Urinary bladder (tissue), 4 donors: ENCODE results near the gene DPEP3. TPM values are rescaled to one million over a fixed set of nuclear protein-coding genes. Genes with fewer than 3 reads are reported as not detected.

Experiments used
- DNase-seq: peaks from one replicate; pipeline ENCODE4 v3.0.0-alpha.2; 2015; ENCODE audit errors: extremely low spot score
- H3K27ac ChIP-seq: one replicate; pipeline ENCODE4 v1.5.1; 2013; ENCODE audit warnings: low read depth, mild to moderate bottlenecking, moderate library complexity
- H3K36me3 ChIP-seq: one replicate; pipeline ENCODE4 v1.6.1; 2013; ENCODE audit warnings: mild to moderate bottlenecking, moderate library complexity; ENCODE audit not compliant: insufficient read depth
- H3K4me1 ChIP-seq: one replicate; pipeline ENCODE4 v1.6.1; 2013; ENCODE audit warnings: mild to moderate bottlenecking, moderate library complexity; ENCODE audit not compliant: insufficient read depth
- H3K4me3 ChIP-seq: one replicate; pipeline ENCODE4 v1.5.1; 2013; ENCODE audit warnings: low read depth, low read length
- WGBS: extraction: QIAGEN DNeasy Blood & Tissue Kit; methylation state at CpG from one replicate; pipeline ENCODE4 v1.1.7; 2013; 5-methylcytosine and 5-hydroxymethylcytosine counted together
- polyA plus RNA-seq: library from polyadenylated mRNA; stranded (reverse); fragments of 200-250 nt; gene quantifications from one replicate; pipeline ENCODE4 v1.2.3, GENCODE V29; 2013
- total RNA-seq: library from RNA; depleted of rRNA; stranded (reverse); fragments of >200 nt; gene quantifications from one replicate; pipeline ENCODE4 v1.2.3, GENCODE V29; 2014
- donor health status: healthy with polysubstance abuse.
- donor health status: healthy.

DPEP3 gene
- total and polyA plus RNA-seq, 2 donors = 0.09 TPM; not detected in 1

GRCh38 chr16:67967183-67967957, 12.9 kb downstream of the DPEP3 start:
- no peaks in the 10 kb centered on the region for H3K4me1 ChIP-seq
- 3% methylated on average over 18 of the region's 18 CpGs for WGBS

GRCh38 chr16:67966549-67967182, 13.6 kb downstream of the DPEP3 start:
- no peak overlapping the region for H3K27ac ChIP-seq
- H3K36me3 ChIP-seq = no peaks in the 10 kb centered on the region
- H3K4me3 ChIP-seq = peak overlapping the region; percentile 84
- no peak for DNase-seq
- H3K4me1 ChIP-seq = no peaks in the 10 kb centered on the region
- WGBS = 24% methylated on average over 3 of the region's 3 CpGs

More at GRCh38 chr16:67967183-67967957, 12.9 kb downstream of the DPEP3 start:
- no peak for DNase-seq
- H3K4me3 ChIP-seq = peak overlapping the region; percentile 84
- no peaks in the 10 kb centered on the region for H3K36me3 ChIP-seq
- no peak overlapping the region for H3K27ac ChIP-seq

- H3K4me1 ChIP-seq = no peaks in the 10 kb centered on the region
- no peak overlapping the region for H3K27ac ChIP-seq
- no peaks in the 10 kb centered on the region for H3K36me3 ChIP-seq
- 51% methylated on average over 11 of the region's 11 CpGs for WGBS
- DNase-seq = no peak
- no peak overlapping the region for H3K4me3 ChIP-seq
These were observed 14.4 kb downstream of the DPEP3 start for GRCh38 chr16:67965668-67966548.

- WGBS = 83% methylated on average over 6 of the region's 6 CpGs
- no peak overlapping the region for H3K4me3 ChIP-seq
- no peaks in the 10 kb centered on the region for H3K36me3 ChIP-seq
- no peak overlapping the region for H3K27ac ChIP-seq
- no peaks in the 10 kb centered on the region for H3K4me1 ChIP-seq
- no peak for DNase-seq
These were observed 15.7 kb downstream of the DPEP3 start for GRCh38 chr16:67964477-67965131.

- DNase-seq = no peak
- 47% methylated on average over 32 of the region's 32 CpGs for WGBS
- no peaks in the 10 kb centered on the region for H3K36me3 ChIP-seq
- no peaks in the 10 kb centered on the region for H3K4me1 ChIP-seq
- no peak overlapping the region for H3K4me3 ChIP-seq
- H3K27ac ChIP-seq = no peak overlapping the region
These were observed 16.5 kb downstream of the DPEP3 start for GRCh38 chr16:67963662-67964321.

GRCh38 chr16:67963292-67963661, 17.0 kb downstream of the DPEP3 start:
- Histone ChIP-seq H3K27ac (no peak overlapping the region), H3K4me1 (no peaks in the 10 kb centered on the region), H3K36me3 (no peaks in the 10 kb centered on the region), H3K4me3 (no peak overlapping the region)
- no peak for DNase-seq
- WGBS = 66% methylated on average over 2 of the region's 2 CpGs

- Histone ChIP-seq H3K27ac (no peak overlapping the region), H3K4me1 (no peaks in the 10 kb centered on the region), H3K4me3 (no peak overlapping the region), H3K36me3 (no peaks in the 10 kb centered on the region)
- WGBS = 92% methylated on average over 8 of the region's 8 CpGs
- no peak for DNase-seq
These were observed 18.2 kb downstream of the DPEP3 start for GRCh38 chr16:67962135-67962534.

- Histone ChIP-seq H3K27ac (peak overlapping the region; percentile 33), H3K4me1 (no peaks in the 10 kb centered on the region), H3K36me3 (no peaks in the 10 kb centered on the region), H3K4me3 (no peak overlapping the region)
- DNase-seq = no peak
- WGBS = 80% methylated on average over 13 of the region's 13 CpGs
These were observed 18.7 kb downstream of the DPEP3 start for GRCh38 chr16:67961551-67961957.

- DNase-seq = no peak
- Histone ChIP-seq H3K27ac (no peak overlapping the region), H3K4me1 (no peaks in the 10 kb centered on the region), H3K4me3 (no peak overlapping the region), H3K36me3 (no peaks in the 10 kb centered on the region)
- 48% methylated on average over 11 of the region's 11 CpGs for WGBS
These were observed 20.6 kb downstream of the DPEP3 start for GRCh38 chr16:67959536-67960329.

GRCh38 chr16:67957622-67958021, 22.7 kb downstream of the DPEP3 start:
- Histone ChIP-seq H3K27ac (no peak overlapping the region), H3K36me3 (peaks cover 3% of the 10 kb centered on the region), H3K4me1 (no peaks in the 10 kb centered on the region), H3K4me3 (no peak overlapping the region)
- 95% methylated on average over 9 of the region's 9 CpGs for WGBS
- no peak for DNase-seq

GRCh38 chr16:67954421-67955196, 25.7 kb downstream of the DPEP3 start:
- 79% methylated on average over 10 of the region's 10 CpGs for WGBS
- Histone ChIP-seq H3K27ac (no peak overlapping the region), H3K4me3 (no peak overlapping the region), H3K4me1 (no peaks in the 10 kb centered on the region), H3K36me3 (peaks cover 3% of the 10 kb centered on the region)
- no peak for DNase-seq
